Left hindlimb (tissue), 1 donor: ENCODE data around the gene KLHL41.
"Not testable (repeated sequence)": the region's sequence is repeated elsewhere in the genome, so short reads cannot be mapped to it uniquely, and the experiment has no call there.

Experiments used
- DNase-seq: peaks from one replicate; pipeline ENCODE4 v3.0.0-alpha.2; 2018

KLHL41 gene

DNA sequence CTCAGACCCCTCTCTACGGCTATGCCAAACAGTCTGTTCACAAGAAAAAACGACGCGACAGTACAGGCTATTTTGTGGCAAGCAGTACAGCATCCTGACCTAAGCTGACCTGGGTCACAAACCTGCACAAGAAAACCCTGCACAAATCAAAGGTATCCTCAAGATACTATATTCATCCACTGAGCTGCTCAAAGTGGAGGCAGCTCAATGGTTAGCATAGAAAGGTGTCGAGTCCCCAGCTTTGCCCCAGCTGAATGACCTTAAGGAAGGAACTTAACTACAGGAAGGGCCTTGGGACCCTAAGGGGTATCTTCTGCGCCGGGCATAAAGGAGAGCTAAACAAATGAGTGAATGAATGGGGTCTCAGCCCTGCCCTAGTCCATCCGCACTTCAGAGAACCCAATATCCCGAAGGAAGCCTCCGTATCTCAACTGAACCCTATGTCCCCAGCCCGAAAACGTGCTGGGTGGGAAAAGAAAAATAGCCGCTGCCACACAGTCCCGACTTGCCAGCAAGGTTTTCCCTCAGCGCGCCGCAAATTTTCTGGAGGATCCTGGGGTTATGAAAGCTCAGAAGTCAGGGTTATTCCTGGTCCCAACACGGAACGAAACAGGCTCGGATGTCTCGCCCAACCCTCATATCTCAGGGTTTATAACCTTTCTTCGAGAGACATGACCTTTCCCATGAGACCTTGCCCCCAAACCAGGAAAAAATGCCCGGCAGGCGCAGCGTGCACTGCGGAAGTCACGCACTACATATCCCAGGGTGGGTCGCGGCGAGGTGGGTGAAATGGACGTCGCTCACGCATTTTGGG lies 63.9 kb downstream of the KLHL41 start, which contains the start of gene FASTKD1:
TSS of gene FASTKD1 (minus strand) at position 706 of the 814 bp plus-strand sequence. CDS start 1,836 bp downstream, outside the sequence.
- DNase-seq, result peak; percentile 91

DNA sequence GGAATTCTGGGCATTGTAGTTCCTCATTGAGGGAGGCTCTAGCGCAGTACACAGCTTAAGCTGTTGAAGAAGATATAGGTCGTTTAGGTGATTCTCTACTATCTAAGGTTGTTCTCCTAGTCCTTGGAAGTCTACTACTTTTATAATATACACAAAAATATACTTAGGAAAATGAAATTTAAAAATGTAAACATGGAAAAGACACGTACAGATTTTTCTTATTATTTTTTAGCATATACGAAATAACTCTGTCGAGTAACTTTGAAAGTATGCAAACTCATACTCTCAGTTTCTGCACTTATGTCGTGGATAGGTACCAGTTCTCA lies 64.4 kb downstream of the KLHL41 start:
- no peak for DNase-seq

DNA sequence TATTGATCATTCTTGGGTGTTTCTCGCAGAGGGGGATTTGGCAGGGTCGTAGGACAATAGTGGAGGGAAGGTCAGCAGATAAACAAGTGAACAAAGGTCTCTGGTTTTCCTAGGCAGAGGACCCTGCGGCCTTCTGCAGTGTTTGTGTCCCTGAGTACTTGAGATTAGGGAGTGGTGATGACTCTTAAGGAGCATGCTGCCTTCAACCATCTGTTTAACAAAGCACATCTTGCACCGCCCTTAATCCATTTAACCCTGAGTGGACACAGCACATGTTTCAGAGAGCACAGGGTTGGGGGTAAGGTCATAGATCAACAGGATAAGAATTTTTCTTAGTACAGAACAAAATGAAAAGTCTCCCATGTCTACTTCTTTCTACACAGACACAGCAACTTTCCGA lies 65.0 kb downstream of the KLHL41 start:
- DNase-seq, result not testable (repeated sequence)

DNA sequence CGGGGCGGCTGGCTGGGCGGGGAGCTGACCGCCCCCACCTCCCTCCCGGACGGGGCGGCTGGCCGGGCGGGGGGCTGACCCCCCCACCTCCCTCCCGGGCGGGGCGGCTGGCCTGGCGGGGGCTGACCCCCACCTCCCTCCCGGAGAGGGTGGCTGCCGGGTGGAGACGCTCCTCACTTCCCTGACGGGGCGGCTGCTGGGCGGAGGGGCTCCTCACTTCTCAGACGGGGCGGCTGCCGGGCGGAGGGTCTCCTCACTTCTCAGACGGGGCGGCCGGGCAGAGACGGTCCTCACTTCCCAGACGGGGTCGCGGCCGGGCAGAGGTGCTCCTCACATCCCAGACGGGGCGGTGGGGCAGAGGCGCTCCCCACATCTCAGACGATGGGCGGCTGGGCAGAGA lies 65.8 kb downstream of the KLHL41 start:
- not testable (repeated sequence) for DNase-seq
